Activated T-cell treated with anti-CD3 and anti-CD28 coated beads for 1 hour (primary cell): ENCODE measurements around the gene CDC45.
A peak's percentile ranks its signal among the peaks of the same experiment; 100 is the strongest.

Experiments
- DNase-seq: peaks from one replicate; pipeline ENCODE4 v3.0.0-alpha.2; 2020; ENCODE audit warnings: low read depth

The CDC45 gene

DNA sequence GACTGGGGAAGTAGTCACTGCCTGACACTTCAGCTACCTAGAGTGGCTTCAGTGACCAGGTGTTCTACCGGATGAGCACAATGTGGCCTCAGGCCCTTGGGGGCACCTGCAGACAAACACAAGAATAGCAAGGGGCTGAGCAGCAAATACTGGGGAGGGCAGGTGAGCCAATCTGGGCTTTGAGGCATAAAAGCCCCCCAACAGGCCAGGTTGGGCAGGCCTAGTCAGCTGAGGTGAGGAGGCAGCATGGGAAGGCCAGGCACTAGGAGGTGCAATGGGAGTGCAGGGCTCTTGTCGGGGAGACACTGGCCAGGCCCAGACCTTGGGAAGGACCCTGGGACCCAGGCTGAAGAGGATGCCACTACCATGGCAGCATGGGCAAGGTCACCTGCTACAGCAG lies 9.7 kb upstream of the CDC45 start:
- no peak for DNase-seq

DNA sequence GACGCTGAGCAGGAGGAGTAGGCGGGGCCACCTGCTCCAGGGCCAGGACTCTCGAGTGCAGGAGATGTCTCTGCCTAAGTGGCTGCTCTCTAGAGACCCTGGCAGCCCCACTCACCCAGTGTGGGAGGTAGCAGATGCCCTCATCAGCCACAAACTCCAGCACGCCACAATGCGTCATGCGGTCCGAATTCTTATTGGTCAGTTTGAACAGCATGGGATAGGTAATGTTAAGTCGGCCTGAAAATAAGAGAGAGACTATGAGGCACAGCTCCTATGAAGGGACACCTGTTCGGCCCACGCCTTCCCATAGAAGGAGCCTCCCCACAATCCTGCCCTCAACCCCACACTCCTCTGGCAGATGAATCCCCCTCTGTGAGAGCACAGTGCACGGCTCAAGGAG lies 8.1 kb upstream of the CDC45 start:
- DNase-seq = no peak

DNA sequence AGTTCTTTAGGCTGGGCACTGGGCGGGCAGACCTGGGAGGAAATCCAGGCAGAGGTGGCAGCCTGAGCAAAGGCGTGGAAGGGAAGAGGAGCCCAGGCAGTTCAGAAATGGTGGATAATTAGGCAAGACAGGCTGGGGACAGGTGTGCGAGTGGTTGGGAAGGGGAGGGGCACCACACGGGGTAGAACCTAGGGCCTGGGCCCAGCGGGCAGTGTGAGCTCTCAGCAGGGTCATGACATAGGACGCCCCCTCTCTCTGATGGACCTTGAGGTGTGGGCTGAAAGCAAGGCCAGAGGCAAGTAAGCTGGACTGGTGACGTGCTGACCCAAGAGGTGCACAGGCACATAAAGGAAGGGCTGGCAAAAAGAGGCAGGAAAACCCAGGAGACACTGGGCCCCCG lies 7.5 kb upstream of the CDC45 start:
- no peak for DNase-seq

DNA sequence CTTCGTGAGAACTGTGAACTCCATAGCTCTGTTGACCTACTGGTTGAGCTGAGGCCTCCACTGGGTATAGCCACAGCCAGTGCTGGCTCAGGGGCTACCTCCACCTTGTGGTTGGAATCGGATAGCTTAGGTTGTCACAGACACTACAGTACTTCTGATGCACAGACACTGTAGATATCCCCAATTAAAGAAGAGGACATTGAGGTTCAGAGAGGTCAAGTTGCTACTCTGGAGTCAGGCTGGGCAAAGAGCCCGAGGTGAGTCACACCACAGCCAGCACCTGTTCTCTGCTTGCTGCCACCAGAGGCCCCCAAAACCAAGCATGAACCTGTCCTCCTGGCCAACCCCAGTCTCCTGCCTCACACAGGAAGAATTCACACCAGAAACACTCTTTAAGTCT lies 6.1 kb upstream of the CDC45 start:
- no peak for DNase-seq

DNA sequence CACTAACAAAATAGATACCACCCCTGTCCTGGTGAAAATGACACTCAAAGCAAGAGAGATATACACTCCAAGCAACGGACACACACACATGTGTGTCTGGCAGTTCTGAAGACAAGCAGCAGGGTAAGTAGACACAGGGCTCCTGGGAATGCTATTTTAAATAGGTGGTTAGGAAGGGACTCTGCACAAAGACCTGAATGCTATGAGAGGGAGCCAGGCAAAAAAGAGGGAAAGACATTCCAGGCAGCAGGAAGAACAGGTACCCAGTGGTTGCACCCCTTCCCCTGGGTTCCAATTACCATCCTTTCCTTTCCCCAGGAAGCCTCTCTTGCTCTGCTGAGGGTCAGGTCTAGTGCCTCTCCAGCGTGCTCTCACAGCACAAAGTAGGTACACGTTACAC lies 3.7 kb upstream of the CDC45 start:
- DNase-seq = no peak

DNA sequence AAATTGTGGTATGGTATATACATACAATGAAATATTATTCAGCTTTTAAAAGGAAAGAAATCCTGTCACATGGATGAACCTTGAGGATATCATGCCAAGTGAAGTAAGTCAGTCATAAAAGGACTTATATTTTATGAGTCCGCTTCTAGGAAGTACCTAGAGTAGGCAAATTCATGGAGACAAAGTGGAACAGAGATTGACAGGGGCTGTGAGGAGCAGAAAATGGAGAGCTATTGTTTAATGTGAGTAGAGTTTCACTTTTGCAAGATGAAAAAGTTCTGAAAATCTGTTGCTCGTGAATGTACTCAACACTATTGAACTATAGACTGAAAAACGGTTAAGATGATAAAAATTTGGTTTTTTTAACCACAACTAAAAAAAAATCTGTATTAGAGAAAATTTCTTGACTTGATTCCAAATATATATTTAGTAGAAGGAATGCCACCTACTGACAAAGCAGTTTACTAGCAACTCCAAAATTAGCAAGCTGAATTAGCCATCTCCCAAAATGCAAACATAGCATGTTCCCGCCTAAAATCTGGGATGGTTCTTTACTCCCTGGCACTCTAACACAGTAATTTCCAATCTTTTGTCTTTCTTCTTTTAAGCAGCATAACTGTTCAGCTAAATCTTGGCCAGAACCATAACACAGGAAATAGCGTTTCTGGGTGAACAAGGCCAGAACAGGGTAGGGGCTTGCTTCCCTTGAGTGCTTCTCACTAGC lies 2.2 kb upstream of the CDC45 start:
- DNase-seq = no peak

DNA sequence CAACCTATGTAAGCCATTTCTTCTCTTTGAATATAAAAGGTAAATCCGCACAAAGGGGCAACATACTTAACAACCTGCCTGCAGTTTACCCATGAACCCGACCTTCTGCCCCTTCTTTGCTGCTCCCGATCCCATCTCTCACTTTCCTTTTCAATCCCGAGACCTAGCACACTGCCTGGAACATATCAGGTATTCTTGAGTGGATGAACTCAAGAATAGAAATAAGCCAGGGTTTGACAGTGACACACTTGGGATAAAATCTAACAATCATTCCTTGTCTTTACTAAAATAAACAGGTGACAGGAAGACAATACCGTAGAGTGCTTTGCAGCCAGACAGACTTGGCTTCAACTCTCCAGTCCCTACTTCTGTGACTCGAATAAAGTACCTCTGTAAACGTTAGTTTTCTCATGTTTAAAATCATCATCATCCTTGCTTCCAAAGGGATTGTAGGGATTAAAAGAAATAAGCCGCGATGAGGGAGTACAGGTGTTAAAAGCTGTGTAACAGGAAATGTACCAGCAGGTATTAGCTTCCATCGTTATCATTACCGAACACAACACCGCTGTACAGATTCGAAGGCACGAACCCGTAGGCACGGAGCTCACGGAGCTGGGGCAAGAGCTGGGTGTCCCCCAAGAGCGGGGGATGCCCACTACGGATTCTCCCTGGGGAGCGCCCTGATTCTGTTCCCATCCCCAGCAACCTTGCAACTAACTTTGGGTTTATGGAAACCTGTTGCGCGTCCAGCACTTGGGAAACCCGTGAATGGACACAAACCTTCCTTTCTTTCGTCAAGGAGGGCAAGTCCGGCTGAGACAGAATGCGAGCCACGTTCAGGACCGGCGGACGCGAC lies 1.4 kb upstream of the CDC45 start:
- peak; percentile 12 for DNase-seq

DNA sequence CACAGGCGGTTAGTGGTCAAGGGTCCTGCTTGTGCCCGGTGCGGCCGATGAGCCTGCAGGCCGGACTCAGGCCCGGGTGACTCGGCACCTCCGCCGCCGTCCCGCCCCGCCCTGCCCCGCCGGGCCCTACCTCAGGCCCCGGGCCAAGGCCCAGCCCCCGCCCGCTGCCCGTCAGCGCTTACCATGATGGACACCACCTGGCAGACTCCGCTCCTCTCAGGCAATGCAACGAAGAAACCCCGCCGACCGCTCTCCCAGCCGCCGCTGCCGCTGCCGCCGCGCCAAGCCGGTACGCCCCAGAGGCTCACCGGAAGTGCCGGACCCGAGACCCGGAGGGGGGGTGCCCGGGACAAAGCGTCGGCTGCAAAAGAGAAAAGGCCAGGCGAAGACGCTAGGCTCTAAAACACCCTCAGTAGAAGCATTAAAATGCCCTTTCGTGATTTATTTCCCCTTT lies 792 bp upstream of the CDC45 start, which contains the start of gene UFD1:
UFD1 (minus strand) TSS at position 293 of the 454 bp plus-strand sequence; CDS start at position 185, 108 bp downstream.
- DNase-seq = peak; percentile 65

DNA sequence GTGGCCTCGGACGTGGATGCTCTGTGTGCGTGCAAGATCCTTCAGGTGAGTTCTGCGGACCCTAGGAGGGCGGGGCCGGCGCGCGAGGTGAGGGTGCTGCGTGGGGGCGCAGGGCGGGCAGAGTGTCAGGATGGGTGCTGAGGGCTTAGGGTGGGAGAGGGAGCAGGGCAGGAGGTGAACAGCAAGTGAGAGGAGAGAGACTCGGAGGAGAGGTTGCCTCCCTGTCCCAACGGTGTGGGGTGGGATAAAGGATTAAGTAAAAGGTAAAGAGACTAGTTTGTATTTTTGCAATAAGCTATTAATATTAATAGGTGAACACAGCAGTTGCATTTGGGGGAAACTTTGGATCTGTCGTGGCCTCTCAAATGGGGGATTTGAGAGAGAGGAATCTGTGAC lies 451 bp downstream of the CDC45 start:
- no peak for DNase-seq

DNA sequence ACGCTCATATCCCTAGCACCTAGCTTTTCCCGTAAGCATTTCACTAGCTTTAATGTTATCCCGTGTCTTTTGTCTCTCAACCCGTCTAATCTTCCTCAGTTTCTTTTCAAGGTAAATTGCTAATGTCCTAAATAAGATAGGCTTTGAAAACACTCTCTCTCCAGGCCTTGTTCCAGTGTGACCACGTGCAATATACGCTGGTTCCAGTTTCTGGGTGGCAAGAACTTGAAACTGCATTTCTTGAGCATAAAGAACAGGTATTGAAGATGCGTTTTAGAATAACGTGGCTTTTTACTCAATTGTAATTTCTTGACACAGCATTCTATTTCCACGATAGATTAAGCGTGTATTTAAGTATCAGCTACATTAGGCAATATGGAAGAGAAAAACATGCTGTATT lies 1.1 kb downstream of the CDC45 start:
- DNase-seq = no peak

DNA sequence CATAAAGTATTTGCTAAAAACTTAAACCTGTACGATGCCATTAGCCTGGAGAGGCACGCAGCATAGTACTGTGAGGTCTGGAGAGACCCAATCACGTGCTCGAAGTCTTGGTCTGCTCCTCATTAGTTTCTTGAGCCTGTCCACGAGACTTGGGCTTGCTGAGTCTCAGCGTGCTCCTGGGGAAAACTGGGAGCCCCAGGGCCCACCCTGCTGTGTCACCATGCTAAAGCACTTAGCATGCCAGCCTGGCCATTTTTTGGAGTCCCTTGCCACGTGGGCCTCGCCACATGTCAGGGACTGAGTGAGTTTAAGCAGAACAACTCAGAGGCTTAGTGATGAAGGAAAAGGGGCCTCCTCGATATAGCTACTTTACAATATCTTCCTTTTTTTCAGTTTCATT lies 2.6 kb downstream of the CDC45 start:
- DNase-seq = no peak

DNA sequence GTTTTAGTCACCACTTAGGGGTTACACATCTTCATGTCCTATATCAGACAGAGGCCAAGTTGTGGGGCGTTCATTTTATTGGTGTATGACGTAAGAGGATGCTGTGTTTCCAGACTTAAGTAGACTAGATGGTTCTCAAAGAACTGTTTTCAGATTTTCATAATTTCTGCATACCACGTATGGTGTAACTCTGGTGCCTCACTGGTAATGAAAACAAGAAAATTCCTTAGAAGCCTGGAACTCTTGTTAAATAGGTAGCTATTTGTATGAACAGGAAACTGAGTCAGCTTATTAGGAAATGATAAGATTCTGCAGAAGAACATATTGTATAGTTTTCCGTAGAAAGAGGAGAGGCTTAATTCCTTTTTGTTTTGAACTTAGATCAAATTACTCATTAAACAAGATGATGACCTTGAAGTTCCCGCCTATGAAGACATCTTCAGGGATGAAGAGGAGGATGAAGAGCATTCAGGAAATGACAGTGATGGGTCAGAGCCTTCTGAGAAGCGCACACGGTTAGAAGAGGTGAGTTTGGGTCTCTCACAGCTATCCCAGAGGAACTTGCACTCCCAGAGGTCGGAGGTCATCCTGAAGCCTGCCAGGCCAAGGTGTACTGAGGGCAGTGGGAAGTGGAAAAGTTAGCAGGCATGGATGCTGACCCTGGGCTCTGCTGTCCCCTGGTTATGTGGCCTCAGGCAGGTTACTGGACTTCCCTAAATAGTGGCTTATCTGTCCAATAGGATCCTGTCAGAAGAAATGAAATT lies 3.9 kb downstream of the CDC45 start:
- DNase-seq = no peak

DNA sequence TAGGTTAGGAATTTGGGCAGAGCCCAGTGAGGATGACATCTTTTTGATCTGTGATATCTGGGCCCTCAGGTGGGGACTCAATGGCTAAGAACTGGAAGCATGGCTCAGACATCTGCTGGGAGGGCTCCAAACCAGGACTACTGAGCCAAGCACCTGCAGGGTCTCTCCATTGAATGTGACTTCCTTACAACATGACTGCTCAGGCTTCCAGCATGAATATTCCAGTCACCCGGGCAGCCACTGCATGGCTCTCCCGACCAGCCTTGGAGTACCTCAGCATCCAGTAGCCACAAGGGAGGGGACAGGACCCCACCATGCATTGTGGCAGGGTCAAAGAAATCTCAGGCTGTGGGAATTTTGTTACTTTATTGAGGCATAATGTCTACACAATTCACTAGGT lies 8.6 kb downstream of the CDC45 start:
- no peak for DNase-seq

DNA sequence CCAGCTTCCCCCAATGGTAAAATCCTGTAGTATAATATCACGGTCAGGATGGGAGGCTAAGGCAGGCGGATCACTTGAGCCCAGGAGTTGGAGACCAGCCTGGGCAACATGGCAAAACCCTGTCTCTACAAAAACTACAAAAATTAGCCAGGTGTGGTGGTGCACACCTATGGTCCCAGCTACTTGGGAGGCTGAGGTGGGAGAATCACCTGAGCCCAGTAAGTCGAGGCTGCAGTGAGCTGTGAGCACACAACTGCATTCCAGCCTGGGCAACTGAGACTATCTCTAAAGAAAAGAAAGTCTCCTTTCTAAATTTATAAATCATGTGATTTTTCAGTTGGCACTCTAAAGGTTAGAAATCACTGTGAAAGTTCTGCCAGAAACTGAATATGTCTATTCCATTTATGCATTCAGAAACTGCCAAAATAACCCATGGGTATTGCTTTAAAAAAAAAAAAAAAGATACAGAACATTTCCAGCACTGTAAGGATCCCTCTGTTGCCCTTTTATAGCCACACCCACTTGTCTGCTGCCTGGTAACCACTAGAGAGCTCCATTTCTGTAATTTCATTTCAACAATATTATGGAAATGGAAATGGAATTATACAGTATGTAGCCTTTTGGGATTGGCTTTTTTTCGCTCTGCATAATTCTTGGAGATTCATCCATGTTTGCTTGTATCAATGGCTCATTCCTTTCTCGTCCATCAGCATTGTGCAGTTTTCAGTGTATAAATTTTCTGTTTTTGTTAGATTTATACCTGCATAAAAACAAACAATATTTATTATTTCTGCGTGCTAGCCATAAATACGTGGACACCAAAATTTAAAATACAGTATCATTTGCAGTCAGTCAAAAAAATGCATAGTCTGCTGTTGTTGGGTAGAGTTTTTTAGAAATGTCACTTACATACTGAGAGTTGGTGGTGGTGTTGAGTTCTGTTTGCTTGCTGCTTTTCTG lies 9.4 kb downstream of the CDC45 start:
- no peak for DNase-seq

DNA sequence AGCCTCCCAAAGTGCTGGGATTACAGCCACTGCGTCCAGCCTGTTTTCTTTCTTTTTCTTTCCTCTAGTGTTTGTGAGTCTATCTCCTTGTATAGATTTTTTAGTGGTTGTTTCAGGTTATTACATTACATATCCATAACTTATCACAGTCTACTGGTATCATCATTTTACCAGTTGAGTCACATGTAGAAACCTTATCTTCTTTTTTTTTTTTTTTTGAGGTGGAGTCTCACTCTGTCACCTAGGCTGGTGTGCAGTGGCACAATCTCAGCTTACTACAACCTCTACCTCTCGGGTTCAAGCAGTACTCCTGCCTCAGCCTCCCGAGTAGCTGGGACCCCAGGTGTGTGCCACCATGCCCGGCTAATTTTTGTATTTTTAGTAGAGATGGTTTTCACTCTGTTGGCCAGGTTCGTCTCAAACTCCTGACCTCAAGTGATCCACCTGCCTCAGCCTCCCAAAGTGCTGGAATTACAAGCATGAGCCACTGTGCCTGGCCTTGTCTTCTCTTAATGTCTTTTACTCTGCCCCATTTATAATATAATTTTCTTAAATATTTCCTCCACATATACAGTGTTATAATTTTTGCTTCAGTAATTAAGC lies 11.0 kb downstream of the CDC45 start:
- DNase-seq = no peak

DNA sequence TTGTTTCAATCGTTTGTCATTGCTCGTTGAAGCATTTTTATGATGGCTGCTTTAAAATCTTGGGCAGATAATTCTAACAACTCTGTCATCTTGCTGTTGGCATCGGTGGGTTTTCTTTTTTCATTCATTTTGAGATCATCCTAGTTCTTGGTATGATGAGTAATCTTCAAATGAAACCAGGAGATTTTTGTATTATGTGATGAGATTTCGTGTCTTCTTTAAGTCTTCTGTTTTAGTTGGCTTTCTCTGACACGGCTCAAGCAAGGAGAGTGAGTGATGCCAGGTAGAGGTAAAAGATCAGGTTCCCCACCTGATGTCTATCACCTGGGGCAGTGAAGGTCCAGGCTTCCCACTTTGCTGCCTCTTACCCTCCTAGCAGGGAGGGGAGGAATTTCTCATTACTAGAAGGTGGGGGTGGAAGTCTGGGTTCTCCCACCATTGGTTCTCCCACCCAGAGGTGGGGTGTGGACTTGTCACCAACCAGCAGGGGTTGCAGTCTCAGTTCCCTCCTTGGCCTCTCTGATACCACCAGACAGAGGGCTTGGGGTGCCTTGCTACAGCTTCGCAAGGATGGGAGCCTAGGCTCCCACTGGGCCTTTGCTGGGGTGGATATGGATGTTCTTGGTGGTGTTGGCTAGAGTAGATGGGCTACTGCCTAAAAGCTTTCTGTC lies 12.9 kb downstream of the CDC45 start:
- no peak for DNase-seq

DNA sequence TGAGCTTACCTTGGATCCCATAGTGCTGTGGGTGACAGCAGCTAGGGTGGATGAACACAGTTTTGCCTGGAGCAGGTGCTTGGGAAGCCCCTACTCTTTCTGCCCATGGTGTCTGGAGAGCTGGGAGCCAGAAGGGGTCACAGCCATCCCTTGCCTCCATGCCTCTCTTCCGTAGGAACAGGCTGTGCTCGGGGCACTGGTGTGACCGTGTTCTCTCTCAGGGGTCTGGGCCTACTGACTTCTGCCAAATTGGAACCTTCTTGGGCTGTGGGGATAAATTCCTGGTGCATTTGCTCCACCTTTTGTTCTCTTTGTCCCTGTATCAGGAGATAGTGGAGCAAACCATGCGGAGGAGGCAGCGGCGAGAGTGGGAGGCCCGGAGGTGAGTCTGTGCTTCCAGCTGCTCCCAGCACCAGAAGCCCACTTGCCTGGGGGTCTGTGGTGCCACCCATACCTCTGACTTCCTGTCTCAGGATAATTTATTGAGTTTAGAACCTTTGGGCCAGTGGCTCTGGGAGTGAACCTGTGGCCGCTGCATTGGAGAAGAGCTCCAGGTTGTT lies 14.4 kb downstream of the CDC45 start:
- DNase-seq = no peak

DNA sequence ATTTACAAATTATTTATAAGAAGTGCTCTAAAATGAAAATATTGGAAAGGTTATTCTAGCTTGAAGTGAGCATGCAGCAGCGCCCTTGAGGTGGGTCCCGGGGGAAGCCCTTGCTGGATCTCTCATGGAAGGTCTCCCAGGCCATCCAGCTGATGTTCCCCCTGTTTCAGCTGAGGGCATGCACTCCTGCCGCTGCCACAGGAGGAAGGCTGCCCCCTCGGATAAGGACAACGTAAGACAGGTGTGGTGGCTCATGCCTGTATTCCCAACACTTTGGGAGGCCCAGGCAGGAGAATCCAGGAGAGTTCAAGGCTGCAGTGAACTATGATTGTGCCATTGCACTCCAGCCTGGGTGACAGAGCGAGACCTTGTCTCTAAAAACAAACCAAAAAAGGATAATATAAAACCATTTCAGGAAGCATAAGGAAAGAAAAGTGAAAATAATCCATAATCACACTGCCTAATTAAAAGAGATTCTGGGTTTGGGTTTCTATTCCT lies 15.0 kb downstream of the CDC45 start:
- no peak for DNase-seq

DNA sequence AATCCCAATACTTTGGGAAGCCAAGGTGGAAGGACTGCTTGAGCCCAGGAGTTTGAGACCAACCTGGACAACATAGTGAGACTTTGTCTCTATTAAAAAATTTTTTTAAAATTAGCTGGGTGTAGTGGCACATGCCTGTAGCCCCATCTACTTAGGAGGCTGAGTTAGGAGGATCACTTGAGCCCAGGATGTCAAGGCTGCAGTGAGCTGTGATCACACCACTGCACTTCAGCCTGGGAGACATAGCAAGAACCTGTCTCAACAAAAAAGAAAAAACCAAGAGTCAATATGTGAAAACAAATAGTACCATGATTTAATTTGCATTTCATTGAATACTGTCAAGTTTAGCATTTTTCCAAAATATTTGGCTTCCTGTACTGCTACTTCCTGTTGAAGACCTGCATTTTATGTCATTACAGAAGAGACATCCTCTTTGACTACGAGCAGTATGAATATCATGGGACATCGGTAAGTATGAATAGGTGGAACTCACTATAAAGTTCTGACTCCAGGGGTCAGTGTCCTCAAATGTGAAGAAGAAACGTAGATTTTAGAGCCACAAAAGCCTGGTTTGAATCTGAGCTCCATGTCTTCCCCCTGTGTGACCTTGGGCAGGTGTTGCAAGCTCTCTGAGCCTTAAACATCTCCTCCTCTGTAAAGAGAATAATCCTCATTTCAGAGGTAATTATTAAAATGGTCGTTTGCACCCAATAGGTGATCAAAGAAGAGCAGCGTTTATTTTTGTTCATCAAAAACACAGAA lies 16.0 kb downstream of the CDC45 start:
- DNase-seq = no peak
